PC-3 (cell line): ENCODE measurements around the gene MPPED1. TPM values are rescaled to one million over a fixed set of nuclear protein-coding genes. Genes with fewer than 3 reads are reported as not detected.

Experiments
- ATAC-seq: fragments of 200-7000 bp; cut with Tn5 transposase; 2 replicates; pipeline ENCODE4 v1.9.1; 2020; ENCODE audit warnings: mild to moderate bottlenecking, moderate library complexity
- BruUV-seq: library from RNA; stranded (reverse); fragments of 400-500 nt; replicated peaks from 2 replicates; lab custom pipeline; 2021; lab: Mats Ljungman, UMichigan
- CTCF ChIA-PET: fragments of 300-600 bp; sonication (Branson Sonifier 250); formaldehyde crosslinking; loops from one replicate; lab custom pipeline; 2022; ENCODE audit warnings: antibody characterized with exemption; lab: Charles Lee
- POLR2A ChIA-PET: fragments of 300-600 bp; sonication (Branson Sonifier 250); formaldehyde crosslinking; loops from one replicate; lab custom pipeline; 2022; ENCODE audit warnings: antibody characterized with exemption; ENCODE audit not compliant: unreplicated experiment; lab: Charles Lee
- DNase-seq: peaks from one replicate; pipeline ENCODE4 v3.0.0-alpha.2; 2015
- H2AFZ ChIP-seq: fragments of 300-600 bp; sonication (generic); 2 replicates; pipeline ENCODE4 v1.6.0; 2016; ENCODE audit warnings: antibody characterized with exemption, low read length
- H3F3A ChIP-seq: fragments of 300-600 bp; sonication (generic); one replicate; pipeline ENCODE4 v1.6.0; 2017; ENCODE audit warnings: antibody characterized with exemption, low read length, control low read depth, mild to moderate bottlenecking; ENCODE audit not compliant: unreplicated experiment
- H3K27ac ChIP-seq: fragments of 300-600 bp; sonication (generic); 2 replicates; pipeline ENCODE4 v1.5.1; 2016; ENCODE audit warnings: mild to moderate bottlenecking, low read length
- H3K27me3 ChIP-seq: fragments of 300-600 bp; sonication (generic); 2 replicates; pipeline ENCODE4 v1.6.1; 2016; ENCODE audit warnings: low read length, mixed read lengths
- H3K36me3 ChIP-seq: fragments of 300-600 bp; sonication (generic); 2 replicates; pipeline ENCODE4 v1.6.1; 2016; ENCODE audit warnings: low read depth, mixed run types, low read length, mixed read lengths
- H3K4me1 ChIP-seq: fragments of 300-600 bp; sonication (generic); 2 replicates; pipeline ENCODE4 v1.5.1; 2016; ENCODE audit warnings: low read length; ENCODE audit not compliant: insufficient read depth
- H3K4me2 ChIP-seq: fragments of 300-600 bp; sonication (generic); 2 replicates; pipeline ENCODE4 v1.6.0; 2016; ENCODE audit warnings: low read length
- H3K4me3 ChIP-seq: fragments of 300-600 bp; sonication (generic); 2 replicates; pipeline ENCODE4 v1.5.1; 2016; ENCODE audit warnings: mild to moderate bottlenecking, low read length, mixed read lengths
- H3K79me2 ChIP-seq: fragments of 300-600 bp; sonication (generic); 2 replicates; pipeline ENCODE4 v1.6.1; 2017; ENCODE audit warnings: low read length, mixed read lengths
- H3K9ac ChIP-seq: fragments of 300-600 bp; sonication (generic); 2 replicates; pipeline ENCODE4 v1.6.0; 2016; ENCODE audit warnings: mild to moderate bottlenecking, low read length
- H3K9me2 ChIP-seq: fragments of 300-600 bp; sonication (generic); replicated peaks from 2 replicates; pipeline ENCODE4 v1.6.1; 2016; ENCODE audit warnings: mixed run types, low read length, mixed read lengths
- H3K9me3 ChIP-seq: fragments of 300-600 bp; sonication (generic); 2 replicates; pipeline ENCODE4 v1.6.1; 2016; ENCODE audit warnings: low read length, mixed read lengths
- H4K20me1 ChIP-seq: fragments of 300-600 bp; sonication (generic); 2 replicates; pipeline ENCODE4 v1.6.1; 2016; ENCODE audit warnings: low read length, mixed read lengths
- CTCF ChIP-seq: fragments of 300-600 bp; sonication (generic); conservative IDR thresholded peaks from 2 replicates; pipeline ENCODE4 v1.5.1; 2017; ENCODE audit warnings: antibody characterized with exemption, low read depth, mild to moderate bottlenecking, low read length
- EZH2 ChIP-seq: fragments of 300-600 bp; sonication (generic); IDR thresholded peaks from one replicate; pipeline ENCODE4 v1.6.1; 2017; ENCODE audit warnings: antibody characterized with exemption, mild to moderate bottlenecking, low read length; ENCODE audit not compliant: unreplicated experiment
- EZH2phosphoT487 ChIP-seq: fragments of 300-600 bp; sonication (generic); IDR thresholded peaks from 2 replicates; pipeline ENCODE4 v1.6.1; 2018; ENCODE audit warnings: mild to moderate bottlenecking, antibody characterized with exemption, low read length, borderline replicate concordance
- intact Hi-C: fragments of 100-400 bp; cut with micrococcal nuclease; formaldehyde crosslinking; loops from 2 replicates; pipeline ENCODE4 v1.9.0; 2023
- total RNA-seq: library from RNA; depleted of rRNA; stranded (reverse); fragments of >200 nt; gene quantifications from 2 replicates; pipeline ENCODE4 v1.2.3, GENCODE V29; 2014

The MPPED1 gene
- total RNA-seq, 1 experiment from 2014 or later, result not detected

GRCh38 chr22:43424666-43425630, 13.1 kb downstream of the MPPED1 start:
- H3F3A ChIP-seq, result no peaks in the 10 kb centered on the region
- no peak for ATAC-seq
- H3K27me3 ChIP-seq, result peaks cover 25% of the 10 kb centered on the region
- H3K4me1 ChIP-seq, result no peaks in the 10 kb centered on the region
- H3K9me3 ChIP-seq, result no peaks in the 10 kb centered on the region
- H4K20me1 ChIP-seq, result no peaks in the 10 kb centered on the region
- POLR2A ChIA-PET, result no interaction called here
- no peak for TF ChIP-seq EZH2phosphoT487
- TF ChIP-seq EZH2, result no peak
- no peak for TF ChIP-seq CTCF
- H3K4me3 ChIP-seq, result no peak overlapping the region
- no peak overlapping the region for H3K27ac ChIP-seq
- CTCF ChIA-PET, result no interaction called here
- intact Hi-C loops, result no loop called here
- BruUV-seq, result no TSS peak
- H3K79me2 ChIP-seq, result no peaks in the 10 kb centered on the region
- H3K36me3 ChIP-seq, result no peaks in the 10 kb centered on the region
- no peaks in the 10 kb centered on the region for H3K9me2 ChIP-seq
- no peak overlapping the region for H3K9ac ChIP-seq
- H2AFZ ChIP-seq, result no peak overlapping the region
- H3K4me2 ChIP-seq, result no peak overlapping the region
- DNase-seq, result no peak

- ATAC-seq, result no peak
- H2AFZ ChIP-seq, result no peak overlapping the region
- H3K9me3 ChIP-seq, result no peaks in the 10 kb centered on the region
- H3K4me1 ChIP-seq, result no peaks in the 10 kb centered on the region
- no peaks in the 10 kb centered on the region for H3K9me2 ChIP-seq
- POLR2A ChIA-PET, result no interaction called here
- no peaks in the 10 kb centered on the region for H3K79me2 ChIP-seq
- H3K4me3 ChIP-seq, result no peak overlapping the region
- intact Hi-C loops, result no loop called here
- TF ChIP-seq EZH2, result no peak
- TF ChIP-seq CTCF, result no peak
- TF ChIP-seq EZH2phosphoT487, result no peak
- no peaks in the 10 kb centered on the region for H4K20me1 ChIP-seq
- no peaks in the 10 kb centered on the region for H3K36me3 ChIP-seq
- peaks cover 13% of the 10 kb centered on the region; the same call in 1 of the 2 replicates for H3K27me3 ChIP-seq
- DNase-seq, result no peak
- no peak overlapping the region for H3K27ac ChIP-seq
- BruUV-seq, result no TSS peak
- CTCF ChIA-PET, result no interaction called here
- H3F3A ChIP-seq, result no peaks in the 10 kb centered on the region
- no peak overlapping the region for H3K4me2 ChIP-seq
- H3K9ac ChIP-seq, result no peak overlapping the region
Measured at GRCh38 chr22:43425976-43426785, 14.4 kb downstream of the MPPED1 start.
